Fibroblast of lung (primary cell): ENCODE results near the gene EYS.

ENCODE experiments used
- CTCF ChIP-seq, 2 donors: IDR thresholded peaks in 1 of 2; conservative IDR thresholded peaks in 1 of 2; 1 replicate in 1 of 2; 2 replicates in 1 of 2; pipeline ENCODE4 v1.5.1; 2011 to 2012; ENCODE audit warnings: low read length in 2 of 2, control low read depth in 1 of 2, inconsistent platforms in 1 of 2, low read depth in 1 of 2, mild to moderate bottlenecking in 1 of 2
- EZH2 ChIP-seq: IDR thresholded peaks from 2 replicates; pipeline ENCODE4 v1.5.1; 2012; ENCODE audit warnings: low read length, control low read depth, mild to moderate bottlenecking; ENCODE audit errors: missing control alignments

- TF ChIP-seq EZH2 (no peak), CTCF (conservative IDR thresholded peaks at IDR 0.05 in 1 of 2, IDR thresholded peaks at IDR 0.05 in 1 of 2; ENCODE audit: low read depth in 1 of 2, low read length in 2 of 2) (no peak)
These were observed 258.2 kb downstream of the EYS start for GRCh38 chr6:65448866-65449265.
